NCI-H2029 treated with DMSO at 0.1 percent for 48 hours (cell line): ENCODE measurements around the gene ATP8A2.
A peak's percentile ranks its signal among the peaks of the same experiment; 100 is the strongest.

Source experiments
- DNase-seq: peaks from one replicate; lab custom pipeline; 2025; lab: John Stamatoyannopoulos, UW

Gene ATP8A2

DNA sequence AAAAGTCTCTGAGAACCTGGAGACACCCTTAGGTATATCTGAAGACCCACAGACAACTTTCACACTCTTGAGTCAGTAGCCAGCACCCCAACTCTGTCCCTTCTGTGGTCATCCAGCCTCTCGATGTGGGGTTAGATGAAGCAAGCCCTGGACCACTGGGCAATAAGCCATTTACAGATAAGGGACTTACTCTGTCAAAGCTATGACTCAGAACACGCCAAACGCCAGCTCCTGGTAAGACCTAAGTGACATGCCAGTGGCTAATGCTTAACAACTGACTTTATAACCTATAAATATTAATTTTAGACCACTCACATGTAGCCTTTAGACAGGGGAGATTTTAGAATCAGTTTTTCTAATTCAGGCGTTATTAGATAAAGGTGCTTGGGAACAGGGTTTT lies 594.3 kb downstream of the ATP8A2 start:
- DNase-seq = no peak

DNA sequence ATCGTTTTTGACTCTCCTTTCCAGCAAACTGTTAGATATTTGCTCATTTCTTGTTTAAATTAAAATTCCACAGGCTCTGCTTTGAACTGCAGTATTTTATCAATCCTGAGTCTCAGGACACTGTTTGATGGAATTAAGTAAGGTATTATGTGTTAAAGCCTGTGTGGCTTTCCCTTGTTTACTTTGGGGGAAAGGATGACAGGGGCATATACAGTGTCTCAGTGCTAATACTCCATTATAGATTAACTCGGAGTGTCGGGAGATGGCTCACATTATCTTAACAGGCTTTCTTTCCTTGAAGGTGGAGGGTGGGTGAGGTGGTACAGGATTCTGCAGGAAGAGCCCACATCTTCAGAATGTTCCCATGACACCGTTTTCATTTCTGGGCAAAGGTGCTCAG lies 595.4 kb downstream of the ATP8A2 start:
- DNase-seq = no peak

GRCh38 chr13:25971047-25971446 lies 599.3 kb downstream of the ATP8A2 start:
- no peak for DNase-seq

DNA sequence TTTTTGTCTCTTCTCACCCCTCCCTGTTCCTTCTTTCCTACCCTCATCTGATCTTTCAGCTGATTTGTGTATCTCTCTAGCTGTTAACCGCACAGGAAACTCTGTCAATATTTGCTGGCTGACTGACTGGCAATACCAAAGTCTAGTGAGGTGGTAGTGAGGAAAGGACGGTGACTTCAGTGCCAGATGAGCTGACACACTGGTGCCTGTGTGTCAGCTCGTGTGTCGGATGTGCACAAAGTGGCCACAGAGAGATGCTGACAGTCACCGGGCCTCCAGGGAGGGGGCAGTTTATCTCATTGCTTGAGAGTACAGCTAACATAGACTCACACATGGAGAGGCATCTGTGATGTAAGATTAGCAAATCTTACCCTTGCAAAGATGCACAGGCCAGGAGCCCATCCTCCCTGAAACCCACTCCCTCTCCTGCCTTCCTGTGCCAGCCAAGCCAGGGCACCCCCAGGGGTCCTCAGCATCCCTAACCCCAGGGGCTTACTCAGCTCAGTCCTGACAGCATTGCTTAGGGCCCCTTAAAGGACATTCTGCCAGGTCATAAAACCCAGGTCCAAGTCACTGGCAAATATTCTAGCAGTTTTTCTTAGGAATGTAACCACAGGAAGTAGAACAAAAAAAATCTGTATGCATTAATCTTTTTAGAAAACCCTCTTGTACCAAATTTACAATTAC lies 599.8 kb downstream of the ATP8A2 start:
- DNase-seq = peak; percentile 14

GRCh38 chr13:25973085-25973484 lies 601.3 kb downstream of the ATP8A2 start:
- peak; percentile 24 for DNase-seq

DNA sequence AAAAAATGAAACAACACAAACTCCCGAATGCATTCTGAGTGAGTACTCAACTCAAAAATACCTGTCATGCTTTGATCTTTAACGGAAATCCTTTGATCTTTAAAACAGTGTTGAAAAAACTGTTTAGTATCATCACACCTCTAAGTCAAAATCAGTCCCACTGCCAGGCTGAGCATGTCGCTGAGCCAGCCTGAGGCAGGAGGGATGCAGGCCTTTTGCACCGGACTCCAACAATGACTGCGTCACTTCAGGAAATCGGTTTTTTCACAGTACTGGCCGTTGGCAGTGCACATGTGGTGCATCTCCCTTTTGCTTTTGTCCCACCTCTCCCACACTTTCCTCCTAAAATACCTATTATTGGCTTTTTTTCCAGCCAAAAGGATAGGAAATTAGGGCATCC lies 601.8 kb downstream of the ATP8A2 start:
- DNase-seq = no peak

GRCh38 chr13:25977216-25977615 lies 605.4 kb downstream of the ATP8A2 start:
- no peak for DNase-seq

DNA sequence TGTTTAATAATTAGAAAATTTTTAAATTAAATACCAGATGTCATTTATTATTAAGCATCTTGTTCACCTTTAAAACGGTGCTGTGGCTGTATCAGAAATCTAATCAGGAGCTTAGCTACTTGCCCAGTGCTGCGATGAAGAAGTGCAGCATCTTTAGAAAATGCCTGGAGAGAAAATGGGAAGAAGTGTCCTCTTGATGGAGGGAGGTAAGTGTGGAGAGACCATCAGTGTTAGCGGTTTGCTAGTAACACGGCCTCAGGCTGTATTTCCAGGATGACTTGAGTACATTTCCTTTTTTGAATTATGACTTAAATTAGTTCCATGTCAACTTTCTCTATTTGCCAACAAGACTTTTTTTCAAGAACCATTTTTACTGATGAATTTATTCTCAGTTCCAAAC lies 605.9 kb downstream of the ATP8A2 start:
- no peak for DNase-seq

DNA sequence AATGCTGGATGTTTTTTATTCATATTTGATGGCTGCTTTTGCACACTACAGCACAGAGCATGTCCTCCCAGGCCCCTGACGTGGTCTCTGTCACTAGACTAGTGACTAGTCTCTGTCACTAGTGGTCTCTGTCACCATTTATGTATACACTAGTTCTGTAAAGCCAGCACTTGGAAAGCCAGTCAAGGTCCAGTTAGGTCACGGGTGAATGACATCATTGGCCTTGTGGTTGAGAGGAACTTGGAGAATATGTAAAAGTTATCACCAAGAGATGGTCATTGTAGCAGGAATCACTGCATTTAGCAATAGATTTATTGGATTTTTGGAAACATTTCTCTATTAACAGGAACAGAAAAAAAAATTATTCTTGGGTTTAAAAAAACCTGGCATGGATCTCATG lies 607.2 kb downstream of the ATP8A2 start:
- DNase-seq = no peak

DNA sequence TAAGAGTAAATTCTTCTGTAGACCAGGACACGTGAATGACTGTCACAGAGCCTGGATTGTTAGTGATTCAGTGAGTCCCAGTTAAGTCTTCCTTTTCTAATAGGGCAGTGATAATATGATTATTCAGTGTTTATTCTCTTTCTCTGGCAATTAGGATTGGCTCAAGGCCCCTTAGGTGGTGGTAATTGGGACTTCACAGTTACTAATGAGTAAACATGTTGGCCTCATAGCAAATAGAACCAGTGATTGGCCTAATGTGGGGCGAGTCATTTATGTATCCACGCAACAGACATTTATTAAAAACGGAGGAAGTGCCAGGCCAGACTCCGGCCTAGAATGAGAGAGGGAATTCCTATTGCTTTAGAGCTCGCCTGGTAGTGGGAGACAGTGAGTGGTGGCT lies 607.6 kb downstream of the ATP8A2 start:
- no peak for DNase-seq

GRCh38 chr13:25980255-25980654 lies 608.5 kb downstream of the ATP8A2 start:
- peak; percentile 44 for DNase-seq

- DNase-seq = peak; percentile 16
These were observed 609.3 kb downstream of the ATP8A2 start for GRCh38 chr13:25981060-25981459.

- no peak for DNase-seq
These were observed 611.1 kb downstream of the ATP8A2 start for GRCh38 chr13:25982907-25983306.

GRCh38 chr13:25987987-25988386 lies 616.2 kb downstream of the ATP8A2 start:
- DNase-seq = no peak

DNA sequence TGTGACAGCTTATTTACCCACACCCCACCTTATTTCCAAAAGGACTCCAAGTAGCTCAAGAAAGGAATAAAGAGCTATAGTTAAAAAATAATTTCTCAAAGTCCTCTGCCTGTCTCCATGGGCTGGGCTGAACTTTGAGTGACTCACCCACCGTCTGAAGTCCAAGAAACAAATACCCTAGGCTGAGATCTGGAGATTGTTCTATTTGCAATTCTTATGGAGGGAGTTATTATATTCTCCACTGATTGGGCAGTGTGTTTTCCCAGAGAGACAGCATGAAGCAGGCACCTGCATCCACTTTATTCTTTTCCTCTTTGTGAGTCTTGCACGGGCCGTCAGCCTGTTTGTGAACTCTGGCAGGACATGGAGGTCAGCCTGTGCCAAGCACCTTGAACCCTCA lies 616.9 kb downstream of the ATP8A2 start:
- DNase-seq = no peak

DNA sequence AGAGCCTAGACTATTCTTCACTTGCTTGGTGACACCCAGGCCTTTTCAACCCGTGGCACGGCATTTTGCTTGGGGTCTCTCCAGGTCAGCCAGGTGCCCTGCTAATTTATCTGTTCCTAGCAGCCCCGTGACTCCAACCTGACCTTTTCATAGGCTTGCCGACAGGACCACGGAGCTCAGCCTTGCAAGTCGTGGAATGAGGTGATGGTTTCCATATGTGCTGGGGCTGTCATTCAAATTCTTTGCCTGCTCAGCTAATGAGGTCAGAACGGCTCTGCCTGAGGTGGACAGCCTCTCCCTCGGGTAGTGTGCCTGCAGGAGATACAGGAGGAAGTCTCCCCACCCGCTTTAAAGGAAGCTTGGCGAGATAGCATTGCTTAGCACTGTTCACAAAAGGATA lies 619.0 kb downstream of the ATP8A2 start:
- DNase-seq = no peak

GRCh38 chr13:25992076-25992475 lies 620.3 kb downstream of the ATP8A2 start:
- DNase-seq = no peak

GRCh38 chr13:26007261-26008125 lies 635.7 kb downstream of the ATP8A2 start:
- no peak for DNase-seq

GRCh38 chr13:26010487-26011207 lies 638.9 kb downstream of the ATP8A2 start:
- no peak for DNase-seq

GRCh38 chr13:26011208-26011573 lies 639.4 kb downstream of the ATP8A2 start:
- no peak for DNase-seq

GRCh38 chr13:26011996-26012821 lies 640.4 kb downstream of the ATP8A2 start:
- DNase-seq = no peak

DNA sequence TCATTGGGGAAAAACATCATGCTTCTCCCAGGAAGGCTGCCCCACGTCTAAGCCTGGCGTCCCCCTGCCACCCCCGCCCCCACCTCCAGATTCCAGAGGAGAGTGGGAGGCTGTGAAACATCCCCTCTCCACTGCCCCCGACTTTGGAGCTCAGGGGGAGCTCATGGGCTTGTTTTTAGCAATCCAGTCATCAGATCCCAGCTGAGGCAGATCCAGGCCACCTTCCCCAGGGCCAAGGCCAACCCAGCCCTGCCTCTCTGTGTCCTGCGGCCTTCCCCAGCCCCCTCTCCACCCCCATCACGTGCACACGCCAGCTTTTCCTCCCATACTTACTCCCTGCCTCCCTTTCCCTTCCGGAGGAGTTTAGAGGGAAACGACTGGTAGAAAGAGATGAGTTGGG lies 641.2 kb downstream of the ATP8A2 start:
- DNase-seq = no peak
